Stimulated activated CD4-positive, alpha-beta T cell treated with anti-CD3 and anti-CD28 coated beads, Interleukin-12 subunit alpha, Interleukin-12 subunit beta, amount 100 ng/mL, for 48 hours (primary cell): Measurements from ENCODE around the gene PPP1R1B.

ENCODE experiments used
- DNase-seq, 3 donors: peaks; one replicate each; pipeline ENCODE4 v3.0.0-alpha.2; 2020; ENCODE audit warnings: low read depth in 2 of 3, low spot score in 1 of 3

The PPP1R1B gene

GRCh38 chr17:39631403-39631802, 4.7 kb downstream of the PPP1R1B start:
- no peak for DNase-seq

GRCh38 chr17:39632153-39632941, 5.6 kb downstream of the PPP1R1B start:
- no peak for DNase-seq

GRCh38 chr17:39633570-39634183, 6.9 kb downstream of the PPP1R1B start:
- no peak for DNase-seq

- peak in 1 of 3 donors; percentile 44 for DNase-seq
These were observed 7.7 kb downstream of the PPP1R1B start for GRCh38 chr17:39634384-39634871.

GRCh38 chr17:39635614-39636176, 8.9 kb downstream of the PPP1R1B start:
- DNase-seq: no peak

- no peak for DNase-seq
These were observed 9.8 kb downstream of the PPP1R1B start for GRCh38 chr17:39636587-39636926.

GRCh38 chr17:39636927-39637736, 10.4 kb downstream of the PPP1R1B start, which contains the start of gene STARD3:
Gene STARD3, plus strand, starts transcription at chr17:39637144. Its CDS starts 16,388 bp downstream, at chr17:39653532.
- DNase-seq: peak; percentile 79 to 93 (median 90)

- DNase-seq: no peak
These were observed 11.6 kb downstream of the PPP1R1B start for GRCh38 chr17:39638317-39638716.

- DNase-seq: no peak
These were observed 12.3 kb downstream of the PPP1R1B start for GRCh38 chr17:39639043-39639442.

GRCh38 chr17:39639566-39640458, 13.1 kb downstream of the PPP1R1B start:
- no peak for DNase-seq

- DNase-seq: no peak
These were observed 13.9 kb downstream of the PPP1R1B start for GRCh38 chr17:39640591-39641031.

- DNase-seq: no peak
These were observed 14.3 kb downstream of the PPP1R1B start for GRCh38 chr17:39641097-39641496.

- no peak for DNase-seq
These were observed 15.1 kb downstream of the PPP1R1B start for GRCh38 chr17:39641883-39642282.

- no peak for DNase-seq
These were observed 15.7 kb downstream of the PPP1R1B start for GRCh38 chr17:39642291-39643074.

GRCh38 chr17:39643271-39643670, 16.5 kb downstream of the PPP1R1B start:
- no peak for DNase-seq

GRCh38 chr17:39647256-39647655, 20.5 kb downstream of the PPP1R1B start:
- DNase-seq: no peak

- no peak for DNase-seq
These were observed 22.0 kb downstream of the PPP1R1B start for GRCh38 chr17:39648616-39649366.

- DNase-seq: no peak
These were observed 23.4 kb downstream of the PPP1R1B start for GRCh38 chr17:39650121-39650579.
